Measurements from ENCODE around the gene VAMP7.

The VAMP7 gene

DNA sequence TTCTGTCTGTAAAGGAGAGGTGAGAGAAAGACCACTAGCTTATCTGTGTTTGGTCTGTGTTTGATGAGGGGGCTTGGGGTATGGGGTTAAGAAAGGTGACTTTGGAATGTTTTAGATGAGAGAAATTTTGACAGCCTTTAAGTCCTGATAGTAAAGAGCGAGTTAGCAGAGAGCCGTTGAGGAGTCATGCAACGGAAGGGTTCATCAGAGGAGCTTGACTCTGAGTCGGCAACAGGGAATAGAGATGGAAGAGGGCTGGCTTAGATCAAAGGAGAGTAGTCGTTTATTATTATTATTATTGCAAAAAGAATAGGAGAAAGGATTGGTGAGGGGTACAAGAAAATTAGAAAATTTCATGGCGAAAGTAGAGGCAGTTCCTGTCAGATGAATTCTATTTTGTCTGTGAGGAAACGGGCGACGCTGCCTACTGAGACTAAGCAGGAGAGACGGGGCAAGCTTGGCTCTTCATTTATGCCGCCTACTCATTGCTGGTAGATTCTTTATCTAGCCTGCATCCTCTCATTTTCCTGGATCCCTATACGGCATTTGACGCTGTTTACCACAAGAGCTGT, 473 bp upstream of the VAMP7 start:
- no peak for DNase-seq (ENCODE audit: extremely low spot score)
- POLR2A ChIA-PET = no interaction called here
- TF ChIP-seq, protein P1, sequence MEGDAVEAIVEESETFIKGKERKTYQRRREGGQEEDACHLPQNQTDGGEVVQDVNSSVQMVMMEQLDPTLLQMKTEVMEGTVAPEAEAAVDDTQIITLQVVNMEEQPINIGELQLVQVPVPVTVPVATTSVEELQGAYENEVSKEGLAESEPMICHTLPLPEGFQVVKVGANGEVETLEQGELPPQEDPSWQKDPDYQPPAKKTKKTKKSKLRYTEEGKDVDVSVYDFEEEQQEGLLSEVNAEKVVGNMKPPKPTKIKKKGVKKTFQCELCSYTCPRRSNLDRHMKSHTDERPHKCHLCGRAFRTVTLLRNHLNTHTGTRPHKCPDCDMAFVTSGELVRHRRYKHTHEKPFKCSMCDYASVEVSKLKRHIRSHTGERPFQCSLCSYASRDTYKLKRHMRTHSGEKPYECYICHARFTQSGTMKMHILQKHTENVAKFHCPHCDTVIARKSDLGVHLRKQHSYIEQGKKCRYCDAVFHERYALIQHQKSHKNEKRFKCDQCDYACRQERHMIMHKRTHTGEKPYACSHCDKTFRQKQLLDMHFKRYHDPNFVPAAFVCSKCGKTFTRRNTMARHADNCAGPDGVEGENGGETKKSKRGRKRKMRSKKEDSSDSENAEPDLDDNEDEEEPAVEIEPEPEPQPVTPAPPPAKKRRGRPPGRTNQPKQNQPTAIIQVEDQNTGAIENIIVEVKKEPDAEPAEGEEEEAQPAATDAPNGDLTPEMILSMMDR (IDR thresholded peaks at IDR 0.05; ENCODE audit: control extremely low read depth, extremely low read depth, low read depth, missing control alignments) = no peak
- CTCF ChIA-PET = no interaction called here

DNA sequence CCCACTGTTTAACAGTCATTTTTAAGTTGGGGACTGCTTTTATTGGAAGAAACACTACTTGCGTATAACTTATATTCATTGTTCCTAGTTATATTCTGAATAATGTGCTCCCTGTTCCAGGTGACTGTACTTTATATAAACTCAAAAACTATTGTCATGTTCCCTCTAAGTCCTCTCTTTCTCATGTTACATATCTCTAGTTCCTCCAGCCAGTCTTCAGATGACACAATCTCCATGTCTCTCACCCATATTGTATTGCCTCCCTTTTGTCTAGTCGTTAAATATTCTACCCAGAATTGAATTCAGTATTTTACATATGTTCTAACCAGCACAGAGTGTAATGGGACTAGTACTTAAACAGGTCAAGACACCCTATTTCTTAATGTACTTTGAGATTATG, 5.3 kb downstream of the VAMP7 start:
- ChIA-PET CTCF (no interaction called here), POLR2A (no interaction called here)
- DNase-seq (ENCODE audit: extremely low spot score) = no peak
- TF ChIP-seq, protein P1 (IDR thresholded peaks at IDR 0.05; ENCODE audit: control extremely low read depth, extremely low read depth, low read depth, missing control alignments) = no peak

DNA sequence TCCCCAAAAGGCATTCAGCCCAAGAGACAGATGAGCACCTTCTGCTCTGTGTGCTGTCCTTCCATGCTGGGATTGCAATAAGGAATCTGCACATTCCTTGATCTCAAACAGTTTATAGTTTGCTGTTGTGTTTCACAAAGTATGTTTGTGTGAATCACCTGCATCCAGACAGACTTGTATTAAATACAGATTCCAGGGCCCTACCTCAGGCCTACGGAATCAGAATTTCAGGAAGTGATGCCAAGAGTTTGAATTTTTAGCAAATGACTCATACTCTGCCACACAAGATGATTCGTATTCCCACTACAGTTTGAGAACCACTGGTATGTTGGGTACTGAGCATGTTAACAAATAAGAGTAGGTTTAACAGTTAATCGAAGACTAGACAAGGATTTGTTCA, 7.0 kb downstream of the VAMP7 start:
- TF ChIP-seq, protein P1 (IDR thresholded peaks at IDR 0.05; ENCODE audit: control extremely low read depth, extremely low read depth, low read depth, missing control alignments) = no peak
- CTCF ChIA-PET = no interaction called here
- POLR2A ChIA-PET = no interaction called here
- DNase-seq (ENCODE audit: extremely low spot score) = no peak

DNA sequence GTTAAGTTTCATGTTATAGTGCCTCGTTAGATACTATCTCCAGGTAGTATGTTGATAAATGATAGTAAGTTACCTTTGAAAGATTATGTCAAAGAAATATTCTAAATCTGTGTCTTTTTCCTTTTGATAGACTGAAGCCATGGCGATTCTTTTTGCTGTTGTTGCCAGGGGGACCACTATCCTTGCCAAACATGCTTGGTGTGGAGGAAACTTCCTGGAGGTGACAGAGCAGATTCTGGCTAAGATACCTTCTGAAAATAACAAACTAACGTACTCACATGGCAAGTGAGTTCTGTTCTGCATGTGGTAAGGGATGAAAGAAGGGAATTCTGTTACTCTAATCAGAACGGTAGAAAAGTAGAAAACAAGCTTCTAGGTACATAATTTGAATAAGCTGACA, 8.2 kb downstream of the VAMP7 start:
- POLR2A ChIA-PET = no interaction called here
- CTCF ChIA-PET = no interaction called here
- TF ChIP-seq, protein P1 (IDR thresholded peaks at IDR 0.05; ENCODE audit: control extremely low read depth, extremely low read depth, low read depth, missing control alignments) = no peak
- no peak for DNase-seq (ENCODE audit: extremely low spot score)

DNA sequence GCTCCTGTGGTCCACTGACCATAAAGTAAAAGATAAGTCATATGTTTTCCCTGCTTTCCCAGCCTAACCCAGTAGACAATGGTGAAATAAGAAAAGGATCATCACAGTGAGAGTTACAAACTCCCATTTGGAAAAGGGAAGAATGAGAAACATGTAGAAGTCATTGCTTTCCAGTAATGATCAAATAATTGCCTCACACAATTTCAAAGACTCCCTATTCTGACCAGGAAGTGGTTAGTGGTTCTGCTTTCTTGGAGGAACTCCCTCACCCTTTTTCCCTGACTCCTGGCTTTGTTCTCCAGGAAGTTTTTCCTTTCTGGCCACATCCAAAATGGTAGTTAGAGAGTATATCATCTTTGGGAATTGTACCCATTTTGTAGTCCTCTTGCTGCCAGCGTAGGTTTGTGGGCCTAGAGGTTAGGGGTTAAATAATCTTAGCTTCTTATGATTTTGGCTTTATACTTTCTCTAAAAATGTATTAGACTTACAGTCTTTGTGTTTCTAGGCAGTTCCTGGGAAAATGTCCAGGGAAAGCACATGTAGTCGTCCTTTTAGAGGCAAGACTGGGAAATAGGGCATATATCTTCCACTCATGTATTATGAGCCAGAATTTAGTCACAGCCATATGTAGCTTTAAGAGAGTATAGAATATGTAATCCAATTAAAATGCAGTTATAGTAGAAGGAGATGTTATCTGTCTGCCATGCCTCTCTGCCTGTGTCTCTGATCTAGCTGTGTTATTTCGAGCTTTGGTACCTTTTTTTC, 10.5 kb downstream of the VAMP7 start:
- ChIA-PET POLR2A (no interaction called here), CTCF (no interaction called here)
- no peak for DNase-seq (ENCODE audit: extremely low spot score)
- TF ChIP-seq, protein P1 (IDR thresholded peaks at IDR 0.05; ENCODE audit: control extremely low read depth, extremely low read depth, low read depth, missing control alignments) = no peak

DNA sequence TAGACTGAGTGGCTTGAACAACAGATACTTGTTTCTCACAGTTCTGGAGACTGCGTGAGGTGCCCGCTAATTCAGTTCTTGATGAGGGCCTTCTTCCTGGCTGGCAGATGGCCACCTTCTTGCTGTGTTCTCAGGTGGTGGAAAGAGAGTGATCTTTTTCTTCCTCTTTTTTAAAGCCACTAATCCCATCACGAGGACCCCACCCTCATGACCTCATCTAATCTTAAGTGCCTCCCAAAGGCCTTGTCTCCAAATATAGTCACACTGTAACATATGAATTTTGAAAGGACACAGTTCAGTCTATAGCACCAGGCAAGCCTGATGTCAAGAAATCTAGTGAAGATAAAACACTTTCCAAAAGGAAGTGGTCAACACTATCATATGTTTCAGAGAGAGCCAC, 12.4 kb downstream of the VAMP7 start:
- POLR2A ChIA-PET = no interaction called here
- CTCF ChIA-PET = no interaction called here
- TF ChIP-seq, protein P1 (IDR thresholded peaks at IDR 0.05; ENCODE audit: control extremely low read depth, extremely low read depth, low read depth, missing control alignments) = no peak
- DNase-seq (ENCODE audit: extremely low spot score) = no peak

Measured in GM10248 (cell line).